ENCODE data around the gene MEDAG. TPM values are rescaled to one million over a fixed set of nuclear protein-coding genes. Genes with fewer than 3 reads are reported as not detected.

Gene MEDAG
- total RNA-seq, 4 donors from 2014 or later = 16.8 to 189 (median 38.4) TPM

DNA sequence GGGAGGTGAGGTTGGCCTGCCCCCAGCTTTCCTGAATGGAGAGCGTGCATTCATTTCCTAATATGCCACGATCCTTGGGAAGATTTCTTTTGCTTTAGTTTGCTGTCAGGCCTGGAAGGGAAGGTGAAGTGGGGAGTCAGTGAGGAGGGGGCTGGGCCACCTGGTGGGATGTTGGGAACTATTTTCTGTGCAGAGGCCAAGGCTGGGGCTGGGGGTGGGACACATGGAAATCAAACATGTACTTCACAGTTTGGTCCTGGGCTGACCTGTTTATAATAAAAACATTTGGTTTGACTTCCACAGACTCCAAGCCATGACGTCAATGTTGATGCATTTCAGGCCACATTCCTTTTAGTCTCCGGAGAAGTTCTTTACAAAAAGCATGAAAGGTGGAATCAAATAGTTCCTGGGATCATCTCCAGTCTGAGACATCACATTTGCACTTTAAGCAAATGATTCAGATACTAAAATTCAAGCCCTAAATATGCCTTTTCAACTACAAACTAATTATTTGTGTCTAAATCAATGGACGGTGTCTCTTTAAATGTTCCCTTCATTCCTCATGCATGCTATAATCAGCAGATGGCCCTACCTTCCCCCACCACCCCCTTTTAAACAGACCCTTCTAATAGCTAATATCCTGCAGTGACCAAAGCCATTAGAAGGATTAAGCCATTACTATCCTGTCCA lies 41.5 kb upstream of the MEDAG start:
- H3K27me3 ChIP-seq = no peaks in the 10 kb centered on the region
- WGBS, 2 donors (ENCODE audit: low coverage in 1 of 2) = 12 to 30% methylated on average over 4 of the region's 5 CpGs
- peaks cover 0 to 54% (median 24%) of the 10 kb centered on the region in 3 donors for H3K4me1 ChIP-seq
- H3K27ac ChIP-seq = peak overlapping the region; percentile 83 to 90 (median 86)
- no peaks in the 10 kb centered on the region for H3K36me3 ChIP-seq
- no peak overlapping the region for H3K4me3 ChIP-seq
- TF ChIP-seq EP300 (IDR thresholded peaks at IDR 0.05) = no peak
- TF ChIP-seq POLR2AphosphoS5 (IDR thresholded peaks at IDR 0.05) = peak; percentile 50
- peak; percentile 45 for ATAC-seq
- H3K9me3 ChIP-seq = no peaks in the 10 kb centered on the region

DNA sequence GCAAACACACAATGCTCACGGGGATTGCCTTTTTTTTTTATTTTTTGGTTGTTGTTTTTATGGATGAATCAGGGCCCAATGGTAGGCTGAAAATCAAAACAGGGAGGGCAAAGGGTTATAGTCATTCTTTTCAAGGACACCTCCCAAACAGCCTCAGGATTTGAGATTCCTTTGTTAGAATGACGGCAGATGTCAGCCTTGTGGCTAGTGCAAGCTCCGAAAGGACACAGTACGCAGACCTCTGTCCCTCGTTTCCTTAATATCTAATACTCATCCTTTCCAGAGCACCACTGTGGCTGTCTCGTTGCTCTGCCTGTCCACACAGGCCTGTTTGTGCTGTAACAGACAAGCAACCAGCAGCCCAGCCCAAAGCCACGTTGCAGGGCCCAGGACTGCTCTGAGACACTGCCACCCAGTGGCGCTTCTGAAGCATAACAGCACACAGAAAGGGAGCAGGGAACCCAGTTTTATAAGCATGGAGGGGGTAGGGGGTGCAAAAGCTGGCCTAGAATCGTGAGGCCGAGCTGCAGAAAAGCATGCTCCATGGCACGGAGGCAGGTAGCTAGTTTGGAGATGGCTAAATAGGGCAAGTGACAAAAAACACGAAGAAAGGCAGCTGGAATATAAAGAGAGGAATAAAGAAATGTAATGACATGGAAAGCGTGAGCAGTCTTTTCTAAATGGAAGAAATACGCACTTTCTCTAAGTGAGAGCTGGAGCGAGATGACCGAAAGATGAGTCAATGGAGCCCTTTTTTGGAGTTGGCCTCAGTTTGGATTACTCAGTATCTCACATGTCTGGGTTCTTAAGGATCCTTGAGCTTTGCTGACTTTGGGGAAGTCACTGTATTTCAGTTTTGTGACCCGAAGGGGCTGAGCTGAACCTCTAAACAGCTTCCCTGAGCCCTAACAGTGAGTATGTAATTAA lies 40.7 kb upstream of the MEDAG start:
- ATAC-seq = peak; percentile 75
- Histone ChIP-seq H3K27me3 (no peaks in the 10 kb centered on the region), H3K4me3 (no peak overlapping the region), H3K4me1 (peaks cover 0 to 62% (median 25%) of the 10 kb centered on the region in 3 donors), H3K27ac (peak overlapping the region; percentile 83 to 90 (median 86)), H3K36me3 (no peaks in the 10 kb centered on the region), H3K9me3 (no peaks in the 10 kb centered on the region)
- TF ChIP-seq, protein P1, sequence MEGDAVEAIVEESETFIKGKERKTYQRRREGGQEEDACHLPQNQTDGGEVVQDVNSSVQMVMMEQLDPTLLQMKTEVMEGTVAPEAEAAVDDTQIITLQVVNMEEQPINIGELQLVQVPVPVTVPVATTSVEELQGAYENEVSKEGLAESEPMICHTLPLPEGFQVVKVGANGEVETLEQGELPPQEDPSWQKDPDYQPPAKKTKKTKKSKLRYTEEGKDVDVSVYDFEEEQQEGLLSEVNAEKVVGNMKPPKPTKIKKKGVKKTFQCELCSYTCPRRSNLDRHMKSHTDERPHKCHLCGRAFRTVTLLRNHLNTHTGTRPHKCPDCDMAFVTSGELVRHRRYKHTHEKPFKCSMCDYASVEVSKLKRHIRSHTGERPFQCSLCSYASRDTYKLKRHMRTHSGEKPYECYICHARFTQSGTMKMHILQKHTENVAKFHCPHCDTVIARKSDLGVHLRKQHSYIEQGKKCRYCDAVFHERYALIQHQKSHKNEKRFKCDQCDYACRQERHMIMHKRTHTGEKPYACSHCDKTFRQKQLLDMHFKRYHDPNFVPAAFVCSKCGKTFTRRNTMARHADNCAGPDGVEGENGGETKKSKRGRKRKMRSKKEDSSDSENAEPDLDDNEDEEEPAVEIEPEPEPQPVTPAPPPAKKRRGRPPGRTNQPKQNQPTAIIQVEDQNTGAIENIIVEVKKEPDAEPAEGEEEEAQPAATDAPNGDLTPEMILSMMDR (IDR thresholded peaks at IDR 0.05) = peak; percentile 82 to 95 (median 92)
- TF ChIP-seq EP300 (IDR thresholded peaks at IDR 0.05) = no peak
- 9 to 13% methylated on average over 10 to 17 of the region's 17 CpGs for WGBS, 2 donors (ENCODE audit: low coverage in 1 of 2)

DNA sequence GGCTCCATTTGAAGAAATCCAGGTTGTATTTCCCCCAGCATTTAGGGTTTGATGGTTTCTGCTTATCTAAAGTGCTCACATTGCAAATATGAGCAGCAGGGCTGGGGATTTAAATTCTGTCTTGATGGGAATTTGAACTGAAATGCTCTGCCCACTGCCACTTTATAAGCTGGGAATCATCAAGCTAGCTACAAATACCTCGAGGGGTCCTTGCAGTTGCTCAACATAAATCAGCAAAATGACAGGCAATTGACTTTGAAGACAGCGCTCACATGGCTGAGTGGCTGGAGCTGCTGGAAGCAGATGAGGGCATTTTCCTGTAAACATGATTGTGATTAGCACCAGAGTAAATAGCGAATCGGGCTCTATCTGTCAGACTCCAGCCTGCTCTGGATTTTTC lies 39.4 kb upstream of the MEDAG start:
- H3K36me3 ChIP-seq = no peaks in the 10 kb centered on the region
- no peak for ATAC-seq
- TF ChIP-seq POLR2A (IDR thresholded peaks at IDR 0.05) (no peak), POLR2AphosphoS5 (IDR thresholded peaks at IDR 0.05) (no peak), EP300 (IDR thresholded peaks at IDR 0.05) (no peak)
- TF ChIP-seq, protein P1 (IDR thresholded peaks at IDR 0.05) = no peak
- H3K4me3 ChIP-seq = no peak overlapping the region
- H3K27ac ChIP-seq = peak overlapping the region in 1 of 4 donors; percentile 85
- no peaks in the 10 kb centered on the region for H3K27me3 ChIP-seq
- 60 to 67% methylated on average over 1 to 3 of the region's 4 CpGs for WGBS, 2 donors (ENCODE audit: low coverage in 1 of 2)
- H3K4me1 ChIP-seq = peaks cover 0 to 75% (median 25%) of the 10 kb centered on the region in 3 donors
- H3K9me3 ChIP-seq = no peaks in the 10 kb centered on the region

DNA sequence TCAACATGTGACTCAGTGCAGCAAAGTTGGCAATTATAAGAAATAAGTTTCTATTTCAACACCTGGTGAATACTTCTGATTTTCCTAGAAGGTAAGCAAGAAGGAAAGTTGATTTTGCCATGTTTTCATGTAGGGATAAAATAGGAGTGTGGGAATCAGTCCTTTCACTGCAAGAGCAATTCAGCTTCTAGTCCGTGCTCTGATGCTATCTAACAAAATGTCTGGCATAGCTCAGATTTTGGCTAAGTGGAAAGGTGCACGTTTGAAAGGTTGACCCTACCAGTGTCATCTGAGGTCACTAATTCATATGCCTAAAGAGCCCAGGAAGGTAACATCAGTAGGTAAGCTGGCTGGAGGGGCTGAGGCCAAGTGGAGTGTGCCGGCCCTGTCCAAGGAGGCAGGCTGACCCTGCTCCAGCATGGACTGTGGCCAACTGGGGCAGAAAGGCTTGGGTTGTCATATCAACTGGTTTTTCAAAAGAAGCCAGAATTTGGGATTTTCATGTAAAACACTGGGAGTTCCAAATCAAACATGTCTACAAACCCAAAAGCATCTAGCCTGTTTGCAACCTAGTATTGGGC lies 38.9 kb upstream of the MEDAG start:
- Histone ChIP-seq H3K4me3 (no peak overlapping the region), H3K27ac (no peak overlapping the region), H3K4me1 (peaks cover 0 to 80% (median 26%) of the 10 kb centered on the region in 3 donors), H3K27me3 (no peaks in the 10 kb centered on the region), H3K36me3 (no peaks in the 10 kb centered on the region), H3K9me3 (no peaks in the 10 kb centered on the region)
- 0 to 71% methylated on average over 1 to 2 of the region's 3 CpGs for WGBS, 2 donors (ENCODE audit: low coverage in 1 of 2)
- ATAC-seq = no peak
- TF ChIP-seq EP300 (IDR thresholded peaks at IDR 0.05) (no peak), POLR2A (IDR thresholded peaks at IDR 0.05) (no peak), POLR2AphosphoS5 (IDR thresholded peaks at IDR 0.05) (no peak)
- TF ChIP-seq, protein P1 (IDR thresholded peaks at IDR 0.05) = no peak

DNA sequence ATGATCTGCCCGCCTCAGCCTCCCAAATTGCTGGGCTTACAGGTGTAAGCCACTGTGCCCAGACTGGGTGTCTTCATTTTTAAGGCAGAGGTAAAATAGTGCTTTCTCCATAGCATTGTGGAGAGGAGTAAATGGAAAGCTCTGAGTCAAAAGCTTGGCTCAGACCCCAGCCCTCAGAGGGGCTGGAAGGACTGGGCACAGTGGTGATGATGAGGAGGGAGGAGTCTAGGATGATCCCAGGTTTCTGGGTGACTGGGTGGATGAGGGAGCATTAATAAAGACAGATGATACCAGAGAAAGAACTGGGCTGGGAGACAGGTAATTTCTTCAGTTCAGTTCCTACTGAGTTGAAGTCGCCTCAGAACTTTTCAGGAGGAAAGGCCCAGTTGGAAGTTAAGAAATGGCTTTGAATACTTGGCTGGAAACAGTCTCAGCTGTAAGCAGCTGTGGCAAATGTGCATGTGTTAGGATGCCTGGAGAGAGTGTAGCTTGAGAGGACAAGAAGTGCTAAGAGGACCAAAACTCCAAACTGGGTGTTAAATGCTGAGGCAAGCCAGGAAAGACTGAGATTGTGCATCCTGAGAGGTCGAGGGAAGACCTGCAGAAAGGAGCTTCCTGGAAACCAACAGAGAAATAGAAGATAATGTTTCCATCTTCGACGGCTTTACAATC lies 37.1 kb upstream of the MEDAG start:
- no peak overlapping the region for H3K4me3 ChIP-seq
- H3K36me3 ChIP-seq = no peaks in the 10 kb centered on the region
- WGBS, 2 donors (ENCODE audit: low coverage in 1 of 2) = 78 to 86% methylated on average over 4 of the region's 5 CpGs
- no peaks in the 10 kb centered on the region for H3K27me3 ChIP-seq
- peak overlapping the region in 3 of 4 donors; percentile 79 to 85 (median 82) for H3K27ac ChIP-seq
- H3K9me3 ChIP-seq = no peaks in the 10 kb centered on the region
- peaks cover 0 to 80% (median 38%) of the 10 kb centered on the region in 3 donors for H3K4me1 ChIP-seq
- TF ChIP-seq POLR2AphosphoS5 (IDR thresholded peaks at IDR 0.05) (peak; percentile 6), POLR2A (IDR thresholded peaks at IDR 0.05) (no peak)
- no peak for ATAC-seq

Data from gastroesophageal sphincter (tissue), 4 donors.